ENCODE measurements around the gene FLAD1. TPM values are rescaled to one million over a fixed set of nuclear protein-coding genes. Genes with fewer than 3 reads are reported as not detected.

The FLAD1 gene
- total RNA-seq, 1 donor from 2014 or later, result 30.1 TPM

DNA sequence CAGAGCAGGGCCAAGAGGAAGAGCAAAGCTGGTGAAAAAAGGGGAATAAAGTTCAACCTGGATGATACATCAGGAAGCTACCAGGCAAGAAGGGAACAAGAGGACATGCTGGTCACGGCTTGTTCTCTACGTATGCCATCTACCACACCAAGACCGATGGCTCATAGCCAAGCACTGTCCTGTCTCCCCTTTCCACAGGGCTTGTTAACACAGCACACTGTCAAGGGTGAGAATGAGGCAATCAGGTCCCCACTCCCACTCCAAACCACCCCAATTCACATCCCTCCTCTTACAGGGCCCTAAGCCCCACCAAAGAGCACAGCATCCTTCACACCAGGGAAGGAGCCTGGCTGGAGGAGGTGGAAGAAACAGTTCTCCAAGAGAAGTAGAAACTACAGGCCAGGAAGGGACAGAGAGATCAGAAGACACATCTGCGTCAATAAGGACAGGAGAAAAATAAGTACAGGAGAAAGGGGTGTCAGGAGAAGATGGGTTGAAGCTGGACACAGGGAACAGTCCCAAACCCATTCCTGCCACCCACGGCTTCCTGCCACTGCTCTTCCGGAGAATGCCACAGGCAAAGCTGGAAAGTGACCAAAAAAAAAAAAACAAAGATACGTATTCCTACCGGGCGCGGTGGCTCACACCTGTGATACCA is 11.7 kb upstream of the FLAD1 start:
- Histone ChIP-seq H3K4me3 (peak overlapping the region; percentile 82), H3K4me1 (peaks cover 89% of the 10 kb centered on the region), H3K27ac (replicated peaks) (peak overlapping the region; percentile 97), H3K9me3 (replicated peaks) (no peaks in the 10 kb centered on the region), H3K27me3 (ENCODE audit: low read depth) (no peaks in the 10 kb centered on the region), H3K36me3 (peaks cover 27% of the 10 kb centered on the region)
- intact Hi-C loops (cut with micrococcal nuclease), result no loop called here
- peak; percentile 41 for DNase-seq
- TF ChIP-seq CTCF (IDR thresholded peaks at IDR 0.05; ENCODE audit: borderline replicate concordance), result no peak

DNA sequence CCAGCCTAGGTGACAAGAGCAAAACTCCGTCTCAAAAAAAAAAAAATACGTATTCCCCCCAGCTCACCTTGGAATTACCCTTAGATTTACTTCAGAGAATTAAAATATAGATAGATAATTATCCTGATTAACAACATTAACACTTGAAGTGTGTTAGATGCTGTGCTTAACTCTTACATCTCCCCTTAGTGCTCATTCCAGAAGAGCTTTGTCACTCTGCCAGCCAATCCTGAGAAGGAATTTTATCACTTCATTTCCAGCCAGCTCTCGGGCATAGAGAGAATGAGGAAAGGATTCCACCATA is 11.0 kb upstream of the FLAD1 start:
- no peak for DNase-seq
- no peaks in the 10 kb centered on the region for H3K9me3 ChIP-seq (replicated peaks)
- peak overlapping the region; percentile 97 for H3K27ac ChIP-seq (replicated peaks)
- intact Hi-C loops (cut with micrococcal nuclease), result no loop called here
- no peak for TF ChIP-seq CTCF (IDR thresholded peaks at IDR 0.05; ENCODE audit: borderline replicate concordance)
- H3K4me3 ChIP-seq, result peak overlapping the region; percentile 82
- peaks cover 83% of the 10 kb centered on the region for H3K4me1 ChIP-seq
- H3K36me3 ChIP-seq, result peaks cover 20% of the 10 kb centered on the region
- H3K27me3 ChIP-seq (ENCODE audit: low read depth), result no peaks in the 10 kb centered on the region

DNA sequence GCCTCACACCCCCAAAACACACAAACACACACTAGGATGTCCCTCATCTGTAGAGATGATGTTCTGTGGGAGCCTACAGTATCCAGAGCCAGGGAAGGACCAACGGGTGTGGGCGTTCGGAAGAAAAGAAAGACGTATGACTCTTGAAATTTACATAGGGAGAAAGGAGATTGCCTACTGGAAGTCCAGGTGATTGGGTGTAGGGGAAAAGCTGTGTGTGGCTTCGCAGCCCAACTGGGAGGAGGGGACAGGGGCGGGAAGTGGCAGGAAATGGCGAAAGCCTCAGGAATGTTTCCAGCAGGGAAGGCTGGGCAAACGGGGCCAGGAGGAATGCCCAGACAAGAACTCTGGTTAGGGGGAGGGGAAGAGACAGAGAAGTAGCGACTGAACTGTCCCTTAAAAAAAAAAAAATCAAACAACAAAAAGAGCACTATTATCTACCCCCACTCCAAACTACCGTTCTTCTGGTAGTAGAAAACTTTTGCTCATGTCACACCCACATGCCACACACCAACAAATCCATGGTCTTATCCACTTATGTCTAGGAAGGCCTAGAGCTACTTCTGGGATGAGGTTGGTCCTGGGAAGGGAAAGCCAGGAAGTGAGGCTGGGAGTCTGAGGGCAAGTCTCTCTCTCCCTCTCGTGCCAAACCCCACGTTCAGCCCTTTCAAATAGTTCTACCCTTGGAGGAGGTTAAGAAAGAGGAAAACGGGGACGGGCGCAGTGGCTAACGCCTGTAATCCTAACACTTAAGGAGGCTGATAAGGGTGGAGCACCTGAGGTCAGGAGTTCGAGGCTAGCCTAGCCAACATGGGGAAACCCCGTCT is 10.4 kb upstream of the FLAD1 start:
- Histone ChIP-seq H3K36me3 (peaks cover 14% of the 10 kb centered on the region), H3K4me1 (peaks cover 78% of the 10 kb centered on the region), H3K27me3 (ENCODE audit: low read depth) (no peaks in the 10 kb centered on the region), H3K27ac (replicated peaks) (peak overlapping the region; percentile 97), H3K9me3 (replicated peaks) (no peaks in the 10 kb centered on the region), H3K4me3 (peak overlapping the region; percentile 82)
- intact Hi-C loops (cut with micrococcal nuclease), result no loop called here
- TF ChIP-seq CTCF (IDR thresholded peaks at IDR 0.05; ENCODE audit: borderline replicate concordance), result no peak
- peak; percentile 52 for DNase-seq

DNA sequence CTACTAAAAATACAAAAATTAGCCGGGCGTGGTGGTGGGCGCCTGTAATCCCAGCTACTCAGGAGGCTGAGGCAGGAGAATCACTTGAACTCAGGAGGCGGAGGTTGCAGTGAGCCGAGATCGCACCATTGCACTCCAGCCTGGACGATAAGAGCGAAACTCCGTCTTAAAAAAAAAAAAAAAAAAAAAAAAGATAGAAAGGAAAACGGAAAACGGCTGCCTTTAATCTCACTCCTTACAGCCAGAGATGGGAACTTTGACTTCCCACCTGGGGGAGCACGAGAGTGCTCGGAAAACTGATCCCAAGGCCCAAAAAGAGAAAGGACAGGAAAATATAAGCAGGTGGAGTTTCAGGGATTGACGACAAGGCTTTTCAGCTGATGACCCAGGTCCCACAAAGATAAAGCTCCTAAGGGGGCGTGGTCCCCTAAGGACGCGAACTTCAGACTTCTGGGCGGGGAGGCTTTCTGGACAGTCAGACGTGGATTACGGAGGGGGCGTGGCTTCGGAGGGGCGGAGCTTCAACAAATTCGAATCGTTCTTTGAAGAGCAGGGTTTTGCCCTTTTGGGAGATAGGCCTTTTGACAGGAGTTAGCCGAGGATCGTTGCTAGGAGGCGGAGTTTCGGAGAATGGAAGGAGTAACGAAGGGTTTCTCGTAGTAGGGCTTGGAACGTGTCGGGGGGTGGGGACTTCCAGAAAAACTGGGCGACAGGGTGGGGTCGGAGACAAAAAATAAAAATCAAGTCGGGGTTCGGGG is 9.6 kb upstream of the FLAD1 start:
- intact Hi-C loops (cut with micrococcal nuclease), result no loop called here
- H3K27me3 ChIP-seq (ENCODE audit: low read depth), result no peaks in the 10 kb centered on the region
- peak overlapping the region; percentile 97 for H3K27ac ChIP-seq (replicated peaks)
- peak; percentile 96 for DNase-seq
- peak overlapping the region; percentile 82 for H3K4me3 ChIP-seq
- no peaks in the 10 kb centered on the region for H3K9me3 ChIP-seq (replicated peaks)
- H3K4me1 ChIP-seq, result peaks cover 72% of the 10 kb centered on the region
- peaks cover 13% of the 10 kb centered on the region for H3K36me3 ChIP-seq
- no peak for TF ChIP-seq CTCF (IDR thresholded peaks at IDR 0.05; ENCODE audit: borderline replicate concordance)

- H3K27me3 ChIP-seq (ENCODE audit: low read depth), result no peaks in the 10 kb centered on the region
These were observed 8.9 kb upstream of the FLAD1 start, which contains the start of gene CKS1B for GRCh38 chr1:154974102-154974807. TSS of gene CKS1B (plus strand) at chr1:154974681. CDS start at chr1:154974746, 65 bp downstream.

More at GRCh38 chr1:154974102-154974807, 8.9 kb upstream of the FLAD1 start, which contains the start of gene CKS1B:
- intact Hi-C loops (cut with micrococcal nuclease), result no loop called here
- peak within 1 kb of the TSS; percentile 97 for H3K27ac ChIP-seq (replicated peaks)
- H3K4me1 ChIP-seq, result peaks cover 64% of the 10 kb centered on the region
- no peaks in the 10 kb centered on the region for H3K9me3 ChIP-seq (replicated peaks)
- no peak for TF ChIP-seq CTCF (IDR thresholded peaks at IDR 0.05; ENCODE audit: borderline replicate concordance)
- H3K4me3 ChIP-seq, result peak within 1 kb of the TSS; percentile 82
- peak; percentile 94 for DNase-seq
- H3K36me3 ChIP-seq, result peaks cover 7% of the 10 kb centered on the region
